Fibroblast of lung (primary cell): ENCODE data around the gene PTPRM.

ENCODE experiments used
- CTCF ChIP-seq, 2 donors: IDR thresholded peaks in 1 of 2; conservative IDR thresholded peaks in 1 of 2; 1 replicate in 1 of 2; 2 replicates in 1 of 2; pipeline ENCODE4 v1.5.1; 2011 to 2012; ENCODE audit warnings: low read length in 2 of 2, control low read depth in 1 of 2, inconsistent platforms in 1 of 2, low read depth in 1 of 2, mild to moderate bottlenecking in 1 of 2
- EZH2 ChIP-seq: IDR thresholded peaks from 2 replicates; pipeline ENCODE4 v1.5.1; 2012; ENCODE audit warnings: low read length, control low read depth, mild to moderate bottlenecking; ENCODE audit errors: missing control alignments

DNA sequence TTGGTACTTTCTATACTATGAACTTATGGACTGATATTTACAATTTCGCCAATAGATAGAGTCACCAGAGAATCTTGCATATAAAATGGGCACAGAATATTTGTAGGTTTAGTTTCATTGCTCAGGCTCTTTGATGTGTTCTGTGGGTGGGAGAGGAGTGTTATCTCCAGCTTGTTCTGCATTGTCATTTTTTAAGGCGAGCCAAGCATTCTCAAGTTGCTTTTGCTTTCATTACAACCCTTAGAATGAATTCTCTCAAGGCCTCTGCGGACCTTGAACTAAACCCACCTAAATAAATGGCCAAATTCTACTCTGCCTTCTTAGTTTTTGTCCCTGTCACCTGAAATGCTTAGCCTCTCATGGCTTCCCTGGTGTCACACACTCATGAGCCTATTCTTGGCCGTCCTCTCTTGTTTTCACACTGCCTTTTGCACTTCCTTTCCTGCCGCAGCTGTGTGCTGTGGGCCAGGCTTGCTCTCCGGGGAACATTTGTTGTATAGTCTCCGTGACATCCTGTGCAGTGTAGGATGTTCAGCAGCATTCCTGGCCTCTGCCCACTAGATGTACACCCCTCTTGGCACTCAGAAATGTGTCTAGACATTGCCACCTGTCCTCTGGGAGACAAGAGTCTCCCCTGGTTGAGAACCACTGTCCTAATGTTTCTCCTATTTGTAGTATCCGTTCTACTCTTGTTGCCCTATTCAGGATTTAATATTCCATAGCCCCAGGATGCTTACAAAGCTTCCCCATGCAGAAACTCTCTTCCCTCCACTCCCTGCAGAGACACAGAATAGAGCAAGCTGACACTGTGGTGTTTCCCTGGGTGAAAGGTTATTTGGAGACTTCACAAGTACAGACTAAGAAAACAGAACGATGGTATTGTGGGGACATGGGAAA lies 255.6 kb downstream of the PTPRM start:
- no peak for TF ChIP-seq CTCF (conservative IDR thresholded peaks at IDR 0.05 in 1 of 2, IDR thresholded peaks at IDR 0.05 in 1 of 2; ENCODE audit: low read depth in 1 of 2, low read length in 2 of 2)
- TF ChIP-seq EZH2, result no peak
